MCF 10A (cell line): ENCODE measurements around the gene TBC1D14. TPM values are rescaled to one million over a fixed set of nuclear protein-coding genes. Genes with fewer than 3 reads are reported as not detected.
A peak's percentile ranks its signal among the peaks of the same experiment; 100 is the strongest.

Experiments
- BruUV-seq: library from RNA; stranded (reverse); fragments of 400-500 nt; replicated peaks from 2 replicates; lab custom pipeline; 2021; lab: Mats Ljungman, UMichigan
- CTCF ChIA-PET: fragments of 300-600 bp; sonication (Branson Sonifier 250); formaldehyde crosslinking; extraction: SDS; loops from one replicate; lab custom pipeline; 2021; ENCODE audit warnings: antibody characterized with exemption, inconsistent platforms; lab: Yijun Ruan, JAX
- POLR2A ChIA-PET: fragments of 300-600, 350-650 bp; sonication (Branson Sonifier 250); formaldehyde crosslinking; extraction: SDS; loops from one replicate; lab custom pipeline; 2020; ENCODE audit warnings: antibody characterized with exemption, inconsistent platforms; lab: Yijun Ruan, JAX
- DNase-seq: peaks from one replicate; pipeline ENCODE4 v3.0.0-alpha.2; 2018; ENCODE audit not compliant: unreplicated experiment
- H3K27ac Mint-ChIP-seq: one replicate; pipeline ENCODE4 v1.8.0; 2022; ENCODE audit warnings: mild to moderate bottlenecking, low read depth, mixed read lengths; ENCODE audit not compliant: unreplicated experiment
- H3K27me3 Mint-ChIP-seq: one replicate; pipeline ENCODE4 v1.8.0; 2022; ENCODE audit warnings: mixed read lengths; ENCODE audit not compliant: insufficient read depth, unreplicated experiment
- H3K36me3 Mint-ChIP-seq: one replicate; pipeline ENCODE4 v1.8.0; 2022; ENCODE audit warnings: mild to moderate bottlenecking, moderate library complexity, mixed read lengths; ENCODE audit not compliant: insufficient read depth, unreplicated experiment
- H3K4me1 Mint-ChIP-seq: one replicate; pipeline ENCODE4 v1.8.0; 2022; ENCODE audit warnings: mixed read lengths; ENCODE audit not compliant: insufficient read depth, unreplicated experiment
- H3K4me3 Mint-ChIP-seq: one replicate; pipeline ENCODE4 v1.8.0; 2022; ENCODE audit warnings: mild to moderate bottlenecking, moderate library complexity, mixed read lengths; ENCODE audit not compliant: unreplicated experiment
- H3K9me3 Mint-ChIP-seq: one replicate; pipeline ENCODE4 v1.8.0; 2022; ENCODE audit warnings: mixed read lengths; ENCODE audit not compliant: unreplicated experiment
- intact Hi-C: fragments of 100-400 bp; cut with micrococcal nuclease; formaldehyde crosslinking; loops from 2 replicates; pipeline ENCODE4 v1.14.1; 2022
- total RNA-seq: library from RNA; stranded (reverse); gene quantifications from 2 replicates; pipeline ENCODE4 v1.2.3, GENCODE V29; 2022
- TF ChIP-seq, protein P1 (sequence below): fragments of 200-600 bp; IDR thresholded peaks from one replicate; pipeline ENCODE4 v1.8.0; 2022; ENCODE audit warnings: antibody characterized with exemption, mild to moderate bottlenecking; ENCODE audit not compliant: unreplicated experiment

Gene TBC1D14
- total RNA-seq, 1 experiment from 2014 or later: 55.1 TPM

DNA sequence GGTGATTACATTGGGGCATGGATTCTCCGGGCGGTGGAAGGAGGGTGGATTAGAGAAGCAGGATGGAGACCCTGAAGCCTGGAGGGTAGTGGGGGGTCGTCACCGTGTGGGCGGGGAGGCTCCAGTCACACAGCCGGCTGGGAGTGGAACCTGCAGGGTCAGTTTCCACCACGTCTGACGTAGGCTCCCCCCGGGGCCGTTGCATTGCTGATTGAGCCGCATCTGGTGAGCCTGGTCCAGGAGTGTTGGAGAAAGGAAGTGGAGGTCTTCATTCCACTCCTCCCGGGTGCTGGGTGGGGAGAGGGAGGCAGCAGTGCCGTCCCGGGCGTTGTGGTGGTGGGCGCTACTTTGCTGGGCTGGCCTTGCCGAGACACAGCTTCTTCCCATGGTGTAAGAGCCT is 28.1 kb downstream of the TBC1D14 start:
- Mint-ChIP-seq H3K27me3 (no peaks in the 10 kb centered on the region), H3K27ac (no peak overlapping the region), H3K9me3 (no peaks in the 10 kb centered on the region), H3K4me1 (peaks cover 29% of the 10 kb centered on the region), H3K4me3 (no peak overlapping the region), H3K36me3 (peaks cover 6% of the 10 kb centered on the region)
- intact Hi-C loops: no loop called here
- BruUV-seq: no TSS peak
- TF ChIP-seq, protein P1, sequence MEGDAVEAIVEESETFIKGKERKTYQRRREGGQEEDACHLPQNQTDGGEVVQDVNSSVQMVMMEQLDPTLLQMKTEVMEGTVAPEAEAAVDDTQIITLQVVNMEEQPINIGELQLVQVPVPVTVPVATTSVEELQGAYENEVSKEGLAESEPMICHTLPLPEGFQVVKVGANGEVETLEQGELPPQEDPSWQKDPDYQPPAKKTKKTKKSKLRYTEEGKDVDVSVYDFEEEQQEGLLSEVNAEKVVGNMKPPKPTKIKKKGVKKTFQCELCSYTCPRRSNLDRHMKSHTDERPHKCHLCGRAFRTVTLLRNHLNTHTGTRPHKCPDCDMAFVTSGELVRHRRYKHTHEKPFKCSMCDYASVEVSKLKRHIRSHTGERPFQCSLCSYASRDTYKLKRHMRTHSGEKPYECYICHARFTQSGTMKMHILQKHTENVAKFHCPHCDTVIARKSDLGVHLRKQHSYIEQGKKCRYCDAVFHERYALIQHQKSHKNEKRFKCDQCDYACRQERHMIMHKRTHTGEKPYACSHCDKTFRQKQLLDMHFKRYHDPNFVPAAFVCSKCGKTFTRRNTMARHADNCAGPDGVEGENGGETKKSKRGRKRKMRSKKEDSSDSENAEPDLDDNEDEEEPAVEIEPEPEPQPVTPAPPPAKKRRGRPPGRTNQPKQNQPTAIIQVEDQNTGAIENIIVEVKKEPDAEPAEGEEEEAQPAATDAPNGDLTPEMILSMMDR: no peak
- CTCF ChIA-PET: interaction anchor here (0.6 kb wide), 1 partner anchor 74 kb away, joined by 3 read pairs; no protein-coding TSS in a partner anchor
- POLR2A ChIA-PET: interaction anchor here (0.6 kb wide), 1 partner anchor 309 kb away, joined by 3 read pairs; no protein-coding TSS in a partner anchor
- DNase-seq: no peak

DNA sequence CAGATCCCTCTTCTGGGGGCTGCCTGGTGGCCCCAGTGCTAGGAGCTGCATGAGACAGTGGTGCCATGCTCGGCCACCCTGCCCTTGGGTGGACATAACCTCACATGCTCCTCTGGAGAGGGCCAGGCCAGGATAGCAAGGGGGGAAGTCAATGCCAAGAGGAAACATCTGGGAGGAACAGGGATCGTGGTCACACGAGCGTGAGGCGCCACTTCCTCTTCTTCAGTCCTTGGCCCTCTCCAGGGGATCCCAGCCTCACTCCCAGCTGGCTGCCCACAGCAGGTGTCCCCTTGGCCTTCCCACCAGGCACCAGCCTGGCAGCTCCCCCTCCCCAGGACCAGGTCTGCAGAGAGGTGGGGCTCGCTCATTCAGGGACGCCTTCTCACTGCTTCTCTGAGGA is 28.6 kb downstream of the TBC1D14 start:
- H3K9me3 Mint-ChIP-seq: no peaks in the 10 kb centered on the region
- ChIA-PET POLR2A (interaction anchor here (0.6 kb wide), 1 partner anchor 309 kb away, joined by 3 read pairs; no protein-coding TSS in a partner anchor), CTCF (no interaction called here)
- no TSS peak for BruUV-seq
- H3K27me3 Mint-ChIP-seq: no peaks in the 10 kb centered on the region
- no peak for DNase-seq
- H3K4me1 Mint-ChIP-seq: peaks cover 33% of the 10 kb centered on the region
- peaks cover 6% of the 10 kb centered on the region for H3K36me3 Mint-ChIP-seq
- TF ChIP-seq, protein P1: no peak
- intact Hi-C loops: no loop called here
- no peak overlapping the region for H3K4me3 Mint-ChIP-seq
- no peak overlapping the region for H3K27ac Mint-ChIP-seq

DNA sequence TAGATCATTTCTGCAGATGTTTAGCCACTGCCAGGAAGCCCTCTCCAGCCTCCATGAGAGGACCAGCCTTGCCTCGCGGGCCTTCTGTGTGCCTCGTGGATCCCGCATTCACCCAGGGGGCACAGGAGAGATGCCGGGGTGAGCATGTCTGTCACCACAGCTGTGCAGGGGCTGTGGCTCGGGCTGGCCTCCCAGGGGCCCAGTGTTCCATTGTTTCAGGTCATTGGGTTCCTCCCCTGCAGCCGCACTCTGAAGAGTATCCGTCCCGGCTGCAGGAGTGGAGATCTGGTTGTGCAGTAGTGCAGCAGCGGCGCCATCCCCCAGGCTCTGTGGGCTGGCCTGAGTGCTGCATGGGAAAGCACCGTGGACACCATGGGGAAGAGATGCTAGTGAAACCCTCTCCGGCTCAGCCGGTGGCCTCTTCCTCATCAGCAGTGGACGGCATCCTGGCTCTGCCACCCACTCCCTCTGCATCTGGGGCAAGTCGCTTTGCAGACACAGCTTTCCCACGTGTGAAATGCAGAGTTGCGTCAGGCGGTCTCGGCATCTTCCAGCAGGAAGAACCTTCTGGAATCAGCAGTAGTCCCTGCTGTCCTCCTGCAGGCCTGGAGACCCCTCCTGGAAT is 29.1 kb downstream of the TBC1D14 start:
- Mint-ChIP-seq H3K4me3 (no peak overlapping the region), H3K27ac (no peak overlapping the region), H3K9me3 (no peaks in the 10 kb centered on the region), H3K4me1 (peaks cover 33% of the 10 kb centered on the region), H3K36me3 (peaks cover 2% of the 10 kb centered on the region), H3K27me3 (no peaks in the 10 kb centered on the region)
- ChIA-PET POLR2A (interaction anchor here (0.5 to 0.6 kb wide), 2 partner anchors 53 to 310 kb away, joined by 3 read pairs; no protein-coding TSS in a partner anchor), CTCF (no interaction called here)
- TF ChIP-seq, protein P1: no peak
- intact Hi-C loops: no loop called here
- no TSS peak for BruUV-seq
- no peak for DNase-seq

DNA sequence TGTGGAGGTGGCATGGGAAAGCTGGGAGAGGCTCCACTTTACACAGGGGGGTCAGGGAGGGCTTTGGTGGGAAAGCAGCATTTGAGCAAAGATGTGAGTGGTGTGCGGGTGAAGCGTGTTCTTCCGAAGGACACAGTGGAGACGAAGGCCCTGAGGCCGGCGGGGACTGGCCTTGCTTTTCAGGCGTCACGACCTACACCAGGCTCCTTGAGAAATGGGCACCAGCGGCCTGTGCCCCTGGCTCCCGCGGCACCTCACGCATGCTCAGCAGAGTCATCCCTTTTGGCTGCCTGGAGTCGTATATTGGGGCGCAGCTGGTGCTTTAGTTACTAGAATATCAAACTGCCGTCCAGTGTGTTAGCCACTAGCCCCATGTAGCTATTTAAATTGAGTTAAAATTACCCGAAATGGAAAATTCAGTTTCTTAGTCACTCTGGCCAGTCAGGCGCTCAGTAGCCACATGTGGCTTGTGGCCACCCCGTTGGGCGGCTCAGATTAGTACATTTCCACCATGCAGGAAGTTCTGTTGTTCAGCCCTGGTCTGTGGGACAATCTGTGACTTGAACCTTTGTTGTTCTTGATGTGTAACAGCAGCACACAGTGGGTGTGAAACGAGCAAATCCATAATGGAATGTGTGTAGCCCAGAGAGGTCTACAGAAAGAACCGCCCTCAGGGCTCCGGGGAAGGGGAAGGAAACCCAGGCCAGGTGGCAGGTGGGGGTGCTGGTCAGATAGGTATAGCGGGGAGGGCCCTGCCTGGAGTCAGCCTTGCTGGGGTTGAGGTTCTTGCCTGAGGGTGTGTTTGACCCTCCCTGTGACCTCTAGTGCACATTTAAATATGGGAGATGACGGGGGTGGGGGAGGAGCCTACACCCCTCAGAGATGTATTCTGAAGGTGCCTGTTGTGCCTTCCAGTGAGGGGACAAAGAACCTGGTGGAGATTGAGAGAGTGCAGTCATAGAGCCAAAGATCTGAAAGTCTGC is 30.4 kb downstream of the TBC1D14 start:
- H3K9me3 Mint-ChIP-seq: no peaks in the 10 kb centered on the region
- no peak for DNase-seq
- no peaks in the 10 kb centered on the region for H3K27me3 Mint-ChIP-seq
- POLR2A ChIA-PET: no interaction called here
- peak overlapping the region; percentile 95 for H3K27ac Mint-ChIP-seq
- TF ChIP-seq, protein P1: no peak
- peaks cover 32% of the 10 kb centered on the region for H3K4me1 Mint-ChIP-seq
- intact Hi-C loops: no loop called here
- BruUV-seq: no TSS peak
- no peak overlapping the region for H3K4me3 Mint-ChIP-seq
- CTCF ChIA-PET: interaction anchor here (0.6 kb wide), 1 partner anchor 33 kb away, joined by 6 read pairs; no protein-coding TSS in a partner anchor
- peaks cover 6% of the 10 kb centered on the region for H3K36me3 Mint-ChIP-seq
